Vagina (tissue), 2 donors: ENCODE measurements around the gene ACADVL. TPM values are rescaled to one million over a fixed set of nuclear protein-coding genes. Genes with fewer than 3 reads are reported as not detected.
"Not testable (repeated sequence)": the region's sequence is repeated elsewhere in the genome, so short reads cannot be mapped to it uniquely, and the experiment has no call there.

Experiments
- DNase-seq, 2 donors: peaks; one replicate each; pipeline ENCODE4 v3.0.0-alpha.2; 2017; ENCODE audit errors: extremely low spot score in 2 of 2
- H3K27ac ChIP-seq: fragments of 200-600 bp; sonication (generic); one replicate; pipeline ENCODE4 v1.5.1; 2019
- H3K27me3 ChIP-seq: fragments of 200-600 bp; sonication (generic); one replicate; pipeline ENCODE4 v1.5.1; 2019
- H3K36me3 ChIP-seq, 2 donors: fragments of 200-600 bp; sonication (generic); one replicate each; pipeline ENCODE4 v1.5.1; 2017 to 2019
- H3K4me1 ChIP-seq: fragments of 200-600 bp; sonication (generic); one replicate; pipeline ENCODE4 v1.5.1; 2019
- H3K4me3 ChIP-seq, 2 donors: fragments of 200-600 bp; sonication (generic); 1 replicate in 1 of 2; 2 replicates in 1 of 2; pipeline ENCODE4 v1.5.1; 2016 to 2019
- H3K9me3 ChIP-seq: fragments of 200-600 bp; sonication (generic); one replicate; pipeline ENCODE4 v1.5.1; 2019
- CTCF ChIP-seq, 3 experiments: fragments of 450-650 bp in 2 of 3; fragments of 200-600 bp in 1 of 3; sonication (generic) in 1 of 3; IDR thresholded peaks; one replicate each; pipeline ENCODE4 v1.5.1; 2017 to 2019; ENCODE audit warnings: antibody characterized with exemption in 3 of 3, mild to moderate bottlenecking in 2 of 3, moderate library complexity in 2 of 3
- POLR2A ChIP-seq, 2 donors: fragments of 450-650 bp; IDR thresholded peaks; one replicate each; pipeline ENCODE4 v1.6.1; 2017; ENCODE audit warnings: antibody characterized with exemption in 2 of 2, mild to moderate bottlenecking in 2 of 2, moderate library complexity in 2 of 2
- POLR2AphosphoS5 ChIP-seq, 2 donors: sonication (generic); formaldehyde crosslinking; IDR thresholded peaks; one replicate each; pipeline ENCODE4 v1.9.0; 2017; ENCODE audit warnings: antibody characterized with exemption in 2 of 2, mild to moderate bottlenecking in 2 of 2, low read depth in 1 of 2; ENCODE audit not compliant: insufficient read depth in 1 of 2
- intact Hi-C: fragments of 100-400 bp; cut with DNase I; formaldehyde crosslinking; loops from one replicate; pipeline ENCODE4 v1.15.1; 2023
- total RNA-seq: library from RNA; depleted of rRNA; stranded (reverse); fragments of >200 nt; gene quantifications from one replicate; pipeline ENCODE4 v1.2.3, GENCODE V29; 2016

Gene ACADVL
- total RNA-seq, 1 donor from 2014 or later = 957 TPM

GRCh38 chr17:7179317-7180254 is 40.2 kb upstream of the ACADVL start, which contains the start of gene ASGR1:
Gene ASGR1 (minus strand): TSS chr17:7179370. CDS start chr17:7178563, 807 bp downstream.
- intact Hi-C loops = no loop called here
- H3K4me1 ChIP-seq = peaks cover 15% of the 10 kb centered on the region
- H3K4me3 ChIP-seq = no peak within 1 kb of the TSS
- DNase-seq = no peak
- H3K36me3 ChIP-seq = no peaks in the 10 kb centered on the region
- H3K9me3 ChIP-seq = no peaks in the 10 kb centered on the region
- H3K27me3 ChIP-seq = no peaks in the 10 kb centered on the region
- no peak for TF ChIP-seq POLR2AphosphoS5 (IDR thresholded peaks at IDR 0.05; ENCODE audit: insufficient read depth in 1 of 2, low read depth in 1 of 2)
- no peak for TF ChIP-seq CTCF (IDR thresholded peaks at IDR 0.05)
- TF ChIP-seq POLR2A (IDR thresholded peaks at IDR 0.05) = no peak
- no peak within 1 kb of the TSS for H3K27ac ChIP-seq

GRCh38 chr17:7182101-7182500 is 37.6 kb upstream of the ACADVL start:
- H3K36me3 ChIP-seq, H3K27ac ChIP-seq, intact Hi-C loops, H3K4me3 ChIP-seq, H3K27me3 ChIP-seq, H3K9me3 ChIP-seq, DNase-seq: not testable (repeated sequence)
- peaks cover 11% of the 10 kb centered on the region for H3K4me1 ChIP-seq

GRCh38 chr17:7183433-7184090 is 36.2 kb upstream of the ACADVL start:
- no peak for TF ChIP-seq POLR2AphosphoS5 (IDR thresholded peaks at IDR 0.05; ENCODE audit: insufficient read depth in 1 of 2, low read depth in 1 of 2)
- TF ChIP-seq POLR2A (IDR thresholded peaks at IDR 0.05) = no peak
- no peak for TF ChIP-seq CTCF (IDR thresholded peaks at IDR 0.05)
- H3K4me1 ChIP-seq = no peaks in the 10 kb centered on the region
- DNase-seq = no peak
- H3K27ac ChIP-seq = no peak overlapping the region
- intact Hi-C loops = no loop called here
- no peaks in the 10 kb centered on the region for H3K27me3 ChIP-seq
- no peaks in the 10 kb centered on the region for H3K9me3 ChIP-seq
- no peak overlapping the region for H3K4me3 ChIP-seq
- H3K36me3 ChIP-seq = no peaks in the 10 kb centered on the region

- DNase-seq = no peak
- TF ChIP-seq POLR2AphosphoS5 (IDR thresholded peaks at IDR 0.05; ENCODE audit: insufficient read depth in 1 of 2, low read depth in 1 of 2) (no peak), CTCF (IDR thresholded peaks at IDR 0.05) (no peak), POLR2A (IDR thresholded peaks at IDR 0.05) (no peak)
- H3K4me1 ChIP-seq = no peaks in the 10 kb centered on the region
- H3K4me3 ChIP-seq = no peak overlapping the region
- H3K27me3 ChIP-seq = no peaks in the 10 kb centered on the region
- H3K9me3 ChIP-seq = no peaks in the 10 kb centered on the region
- no peak overlapping the region for H3K27ac ChIP-seq
- intact Hi-C loops = no loop called here
- no peaks in the 10 kb centered on the region for H3K36me3 ChIP-seq
Observed at GRCh38 chr17:7184091-7184488, 35.6 kb upstream of the ACADVL start.

GRCh38 chr17:7184647-7185046 is 35.1 kb upstream of the ACADVL start:
- no peaks in the 10 kb centered on the region for H3K36me3 ChIP-seq
- TF ChIP-seq POLR2A (IDR thresholded peaks at IDR 0.05) = no peak
- TF ChIP-seq POLR2AphosphoS5 (IDR thresholded peaks at IDR 0.05; ENCODE audit: insufficient read depth in 1 of 2, low read depth in 1 of 2) = no peak
- no peak for TF ChIP-seq CTCF (IDR thresholded peaks at IDR 0.05)
- H3K9me3 ChIP-seq = no peaks in the 10 kb centered on the region
- no peak overlapping the region for H3K27ac ChIP-seq
- no peaks in the 10 kb centered on the region for H3K4me1 ChIP-seq
- intact Hi-C loops = no loop called here
- H3K27me3 ChIP-seq = no peaks in the 10 kb centered on the region
- DNase-seq = no peak
- H3K4me3 ChIP-seq = no peak overlapping the region
